Hypothalamus (tissue), 51 donors: Measurements from ENCODE around the gene TPD52L1.
"Not testable (repeated sequence)": the region's sequence is repeated elsewhere in the genome, so short reads cannot be mapped to it uniquely, and the experiment has no call there.

Source experiments
- DNase-seq, 51 donors: peaks; one replicate each; lab custom pipeline; 2025; lab: John Stamatoyannopoulos, UW

Gene TPD52L1, protein sequence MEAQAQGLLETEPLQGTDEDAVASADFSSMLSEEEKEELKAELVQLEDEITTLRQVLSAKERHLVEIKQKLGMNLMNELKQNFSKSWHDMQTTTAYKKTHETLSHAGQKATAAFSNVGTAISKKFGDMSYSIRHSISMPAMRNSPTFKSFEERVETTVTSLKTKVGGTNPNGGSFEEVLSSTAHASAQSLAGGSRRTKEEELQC

DNA sequence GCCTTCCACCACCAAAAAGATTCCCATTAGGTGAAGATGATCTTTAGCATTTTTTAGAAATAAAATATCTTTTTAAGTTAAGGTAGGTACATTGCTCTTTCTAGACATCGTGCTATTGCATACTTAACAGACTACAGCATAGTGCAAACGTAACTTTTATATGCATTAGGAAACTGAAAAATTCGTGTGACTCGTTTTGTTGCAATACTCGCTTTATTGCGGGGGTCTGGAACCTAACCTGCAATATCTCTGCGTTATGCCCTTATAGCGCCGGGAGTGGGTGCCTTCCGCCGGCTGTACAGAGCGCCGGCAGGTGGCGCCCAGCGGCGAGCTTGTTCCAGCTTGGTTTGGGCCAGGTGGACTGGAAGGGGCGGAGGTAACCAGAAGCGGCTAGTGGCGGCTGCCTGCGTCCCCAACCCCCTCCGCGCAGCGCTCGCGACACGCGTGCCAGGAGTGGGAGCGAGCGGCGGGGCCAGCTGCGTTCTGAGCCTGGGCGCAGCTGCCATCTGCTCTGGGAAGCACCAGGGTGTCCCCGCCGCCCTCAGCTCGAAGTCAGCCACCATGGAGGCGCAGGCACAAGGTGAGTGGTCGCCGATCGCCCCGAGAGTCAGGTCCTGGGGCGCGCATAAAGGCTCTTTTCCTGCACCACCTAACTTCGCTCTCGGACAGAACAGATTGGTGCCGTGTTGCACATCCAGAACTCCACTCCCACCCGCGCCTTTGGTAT lies at the start of gene TPD52L1:
Gene TPD52L1 (plus strand): TSS at position 383 of the 727 bp plus-strand sequence. CDS start 179 bp downstream, at position 562.
- DNase-seq = peak in 49 of 51 donors; percentile 4 to 77 (median 45)

- DNase-seq = peak in 6 of 51 donors; percentile 6 to 39 (median 14)
These were observed 49.1 kb upstream of the TPD52L1 start for GRCh38 chr6:125104425-125104824.

DNA sequence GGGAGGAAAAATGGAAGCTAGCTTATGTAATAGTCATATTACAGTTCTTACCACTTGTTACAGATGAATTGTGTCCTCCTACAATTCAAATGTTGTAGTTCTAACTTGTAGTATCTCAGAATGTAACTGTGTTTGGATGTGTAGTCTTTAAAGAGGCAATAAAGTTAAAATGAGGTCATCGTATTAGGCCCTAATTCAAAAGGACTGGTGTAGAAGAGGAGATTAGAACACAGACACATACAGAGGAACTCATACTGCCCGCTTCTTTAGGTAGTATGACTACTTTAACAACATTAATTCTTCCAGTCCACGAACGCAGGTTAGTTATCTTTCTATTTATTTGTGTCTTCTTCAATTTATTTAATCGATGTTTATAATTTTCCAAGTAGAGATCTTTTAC lies 46.5 kb upstream of the TPD52L1 start:
- no peak for DNase-seq

DNA sequence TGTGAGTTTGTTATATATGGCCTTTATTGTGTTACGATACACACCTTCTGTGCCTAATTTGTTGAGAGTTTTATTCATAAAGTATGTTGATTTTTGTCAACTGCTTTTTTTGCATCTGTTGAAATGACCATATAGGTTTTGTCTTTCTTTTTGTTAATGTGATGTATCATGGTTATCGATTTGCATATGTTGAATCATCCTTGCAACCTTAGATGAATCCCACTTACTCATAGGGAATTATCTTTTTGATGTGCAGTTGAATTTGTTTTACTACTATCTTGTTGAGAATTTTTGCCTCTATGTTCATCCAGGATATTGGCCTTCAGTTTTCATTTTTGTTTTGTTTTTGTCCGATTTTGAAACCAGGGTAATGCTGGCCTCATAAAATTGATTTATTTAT lies 45.7 kb upstream of the TPD52L1 start:
- DNase-seq = no peak

GRCh38 chr6:125110056-125110455 lies 43.5 kb upstream of the TPD52L1 start:
- DNase-seq = no peak

DNA sequence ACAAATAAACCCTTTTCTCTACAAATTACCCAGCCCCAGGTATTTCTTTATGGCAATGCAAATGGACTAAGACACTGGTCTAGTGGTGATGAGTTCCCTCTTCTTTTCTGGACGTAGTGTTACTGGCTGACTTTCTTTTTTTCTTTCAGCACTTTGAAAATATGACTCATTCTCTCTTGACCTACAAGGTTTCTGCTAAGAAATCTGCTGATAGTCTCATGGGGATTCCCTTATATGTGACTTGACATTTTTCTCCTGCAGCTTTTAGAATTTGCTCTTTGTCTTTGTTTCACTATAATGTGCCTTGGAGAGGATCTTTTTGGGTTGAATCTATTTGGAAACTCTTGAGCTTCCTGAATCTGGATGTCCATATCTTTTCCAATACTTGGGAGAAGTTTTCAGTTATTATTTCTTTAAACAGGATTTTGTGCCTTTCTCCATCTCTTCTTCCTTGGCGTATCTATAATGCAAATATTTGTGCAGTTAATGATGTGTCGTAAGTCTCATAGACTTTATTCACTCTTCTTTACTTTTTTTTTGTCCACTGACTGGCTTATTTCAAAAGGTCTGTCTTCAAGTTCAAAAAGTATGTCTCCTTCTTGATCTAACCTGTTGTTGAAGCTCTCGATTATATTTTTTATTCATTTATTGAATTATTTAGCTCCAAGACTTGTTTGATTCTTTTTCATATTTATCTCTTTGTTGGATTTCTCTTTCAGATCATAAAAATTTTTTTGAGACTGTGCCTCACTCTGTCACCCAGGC lies 42.2 kb upstream of the TPD52L1 start:
- DNase-seq = no peak

GRCh38 chr6:125112934-125113333 lies 40.6 kb upstream of the TPD52L1 start:
- no peak for DNase-seq

GRCh38 chr6:125114248-125114858 lies 39.2 kb upstream of the TPD52L1 start:
- DNase-seq = peak in 20 of 51 donors; percentile 4 to 64 (median 27)

DNA sequence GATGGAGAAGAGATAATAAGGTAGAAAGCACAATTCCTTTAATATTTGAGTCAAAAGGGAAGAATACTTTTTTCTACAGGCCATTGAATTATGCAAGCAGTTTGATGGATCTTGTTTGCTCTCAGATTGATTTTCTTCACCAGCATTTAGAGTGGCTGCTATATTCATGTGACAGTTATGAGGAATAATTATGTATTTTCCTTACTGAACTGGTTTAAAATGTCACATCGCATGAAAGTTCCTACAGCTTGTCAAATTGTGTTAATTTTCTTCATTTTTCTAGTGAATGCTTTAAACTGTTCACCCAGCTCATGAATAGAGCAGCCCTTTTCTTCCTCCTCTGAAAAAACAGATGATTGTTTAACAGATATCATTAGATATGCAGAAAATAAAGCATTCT lies 37.4 kb upstream of the TPD52L1 start:
- DNase-seq = no peak

GRCh38 chr6:125116710-125117109 lies 36.9 kb upstream of the TPD52L1 start:
- DNase-seq = no peak

- no peak for DNase-seq
These were observed 35.8 kb upstream of the TPD52L1 start for GRCh38 chr6:125117818-125118217.

DNA sequence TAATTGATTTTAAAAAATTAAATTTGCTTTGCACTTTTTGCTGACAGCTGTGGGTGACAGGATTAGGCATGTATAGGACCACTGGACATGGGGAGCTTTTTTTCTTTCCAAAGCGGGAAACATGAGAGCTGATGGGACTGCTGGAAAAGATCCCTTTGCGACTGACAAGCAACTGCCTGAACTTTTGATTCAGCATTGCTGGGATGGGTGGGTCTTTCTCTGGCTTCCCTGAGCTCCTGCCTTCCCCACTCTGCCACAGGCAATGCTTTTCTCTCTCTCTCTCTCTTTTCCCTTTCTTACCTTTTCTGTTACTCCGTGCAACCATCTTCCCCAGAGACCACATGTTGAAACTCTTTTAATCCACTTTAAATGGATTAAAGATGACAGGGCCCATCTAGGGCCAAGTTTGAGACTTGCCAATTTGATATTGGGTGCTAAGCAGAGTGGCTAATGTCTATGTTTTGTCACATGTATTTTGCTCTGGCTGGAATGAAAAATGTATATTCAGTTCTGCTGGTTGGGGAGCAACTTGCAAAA lies 33.5 kb upstream of the TPD52L1 start:
- no peak for DNase-seq

- DNase-seq = no peak
These were observed 31.7 kb upstream of the TPD52L1 start for GRCh38 chr6:125121894-125122293.

- no peak for DNase-seq
These were observed 30.5 kb upstream of the TPD52L1 start for GRCh38 chr6:125123051-125123450.

DNA sequence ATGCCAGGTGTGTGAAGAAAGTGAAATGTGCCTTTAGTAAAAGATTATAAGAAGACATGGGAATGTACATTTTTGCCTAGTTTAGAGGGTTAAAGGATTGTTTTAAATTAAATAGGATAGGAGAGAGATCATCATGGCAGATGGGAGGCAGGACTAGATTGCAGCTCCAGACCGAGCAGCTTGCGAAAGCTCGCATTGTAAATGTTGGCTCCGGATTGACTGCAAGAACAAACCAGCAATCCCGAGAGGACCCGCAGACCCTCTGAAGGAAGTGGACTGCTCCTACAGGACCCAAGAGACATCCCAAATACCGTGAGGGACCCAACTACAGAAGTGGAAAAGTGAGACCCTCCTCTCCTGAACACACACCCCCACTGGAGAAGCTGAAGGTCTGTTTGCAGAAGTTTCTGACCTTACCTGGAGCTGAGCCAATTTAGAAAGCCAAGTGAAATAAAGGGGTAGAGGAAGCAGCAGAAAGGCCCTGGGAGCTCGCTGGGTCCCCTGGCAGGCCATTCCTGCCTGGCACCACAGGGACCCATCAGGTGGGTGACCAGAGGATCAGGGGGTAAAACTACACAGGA lies 30.0 kb upstream of the TPD52L1 start:
- no peak for DNase-seq

GRCh38 chr6:125124049-125124669 lies 29.4 kb upstream of the TPD52L1 start:
- DNase-seq = peak in 3 of 51 donors; percentile 5 to 24 (median 5)

DNA sequence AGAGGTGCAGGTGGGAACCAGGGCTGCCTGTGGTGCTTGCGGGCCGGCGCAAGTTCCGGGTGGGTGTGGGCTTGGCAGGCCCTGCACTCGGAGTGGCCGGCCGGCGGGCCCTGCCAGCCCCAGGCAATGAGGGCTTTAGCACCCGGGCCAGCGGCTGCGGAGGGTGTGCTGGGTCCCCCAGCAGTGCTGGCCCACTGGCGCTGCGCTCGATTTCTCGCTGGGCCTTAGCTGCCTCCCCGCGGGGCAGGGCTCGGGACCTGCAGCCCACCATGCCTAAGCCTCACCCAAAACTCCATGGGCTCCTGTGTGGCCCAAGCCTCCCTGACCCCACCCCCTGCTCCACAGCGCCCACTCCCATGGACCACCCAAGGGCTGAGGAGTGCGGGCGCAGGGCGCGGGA lies 27.7 kb upstream of the TPD52L1 start:
- DNase-seq = not testable (repeated sequence)

GRCh38 chr6:125129354-125129753 lies 24.2 kb upstream of the TPD52L1 start:
- no peak for DNase-seq

DNA sequence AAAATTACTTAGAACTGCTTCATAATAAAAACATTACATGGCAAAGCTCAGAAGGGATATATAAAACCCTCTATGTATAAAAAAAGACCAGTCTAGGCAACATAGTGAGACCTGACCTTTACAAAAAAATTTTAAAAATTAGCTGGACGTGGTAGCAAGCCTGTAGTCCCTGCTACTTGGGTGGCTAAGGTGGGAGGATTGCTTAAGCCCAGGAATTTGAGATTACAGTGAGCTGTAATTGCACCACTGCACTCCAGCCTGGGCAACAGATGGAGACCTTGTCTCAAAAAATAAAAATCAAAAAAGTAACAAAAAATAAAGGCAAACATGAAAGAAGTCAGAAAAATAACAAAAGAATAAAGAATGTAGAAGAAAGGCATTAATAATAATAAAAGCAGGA lies 21.5 kb upstream of the TPD52L1 start:
- DNase-seq = no peak

DNA sequence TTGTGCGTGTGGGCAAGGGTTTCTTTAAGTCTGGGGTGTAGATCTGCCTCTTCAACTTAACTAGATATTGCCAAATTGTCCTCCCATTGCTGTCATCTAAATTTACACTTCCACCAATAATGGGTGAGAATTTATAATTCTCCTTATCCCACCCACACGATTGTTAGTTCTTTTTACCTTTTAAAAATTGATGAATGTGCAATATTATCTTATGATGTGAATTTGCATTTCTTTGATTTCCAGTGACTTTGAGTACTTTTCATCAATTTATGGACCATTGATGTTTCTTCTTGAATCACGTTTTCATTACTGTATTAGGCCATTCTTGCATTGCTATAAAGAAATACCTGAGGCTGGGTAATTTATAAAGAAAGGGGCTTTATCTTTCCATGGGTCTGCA lies 17.2 kb upstream of the TPD52L1 start:
- no peak for DNase-seq
